ENCODE data around the gene ALDH1A2. TPM values are rescaled to one million over a fixed set of nuclear protein-coding genes. Genes with fewer than 3 reads are reported as not detected.
A peak's percentile ranks its signal among the peaks of the same experiment; 100 is the strongest.

The ALDH1A2 gene
- total RNA-seq, 4 donors from 2014 or later: 5.5 to 41.5 (median 15.1) TPM

DNA sequence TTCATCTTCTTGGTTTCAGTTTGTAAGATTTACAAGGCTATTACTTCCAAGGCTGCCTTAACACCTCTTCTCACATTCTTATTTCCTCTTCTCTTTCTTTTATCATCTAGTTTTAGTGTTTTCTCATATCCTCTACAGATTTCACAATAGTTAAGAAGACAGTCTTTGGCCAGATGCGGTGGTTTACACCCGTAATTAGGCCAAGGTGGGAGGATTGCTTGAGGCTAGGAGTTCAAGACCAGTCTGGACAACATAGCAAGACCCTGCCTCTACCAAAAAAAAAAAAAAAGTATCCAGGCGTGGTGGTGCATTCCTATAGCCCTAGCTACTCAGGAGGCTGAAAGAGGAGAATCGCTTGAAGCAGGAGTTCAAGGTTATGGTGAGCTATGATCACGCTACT, 3.5 kb upstream of the ALDH1A2 start:
- TF ChIP-seq POLR2AphosphoS5 (IDR thresholded peaks at IDR 0.05) (no peak), CTCF (IDR thresholded peaks at IDR 0.05) (no peak), EP300 (IDR thresholded peaks at IDR 0.05) (no peak), POLR2A (IDR thresholded peaks at IDR 0.05) (no peak)
- H3K4me1 ChIP-seq: peaks cover 0 to 20% (median 0%) of the 10 kb centered on the region in 3 donors
- no peaks in the 10 kb centered on the region for H3K9me3 ChIP-seq
- no peak overlapping the region for H3K27ac ChIP-seq
- ATAC-seq: no peak
- H3K27me3 ChIP-seq: peaks cover 54% of the 10 kb centered on the region
- 96% methylated on average over 5 of the region's 5 CpGs; no CpG with 5 or more reads in 1 of the 2 donors for WGBS, 2 donors (ENCODE audit: low coverage in 1 of 2)
- H3K4me3 ChIP-seq: no peak overlapping the region
- H3K36me3 ChIP-seq: no peaks in the 10 kb centered on the region

- H3K4me1 ChIP-seq: peaks cover 0 to 20% (median 0%) of the 10 kb centered on the region in 3 donors
- no peaks in the 10 kb centered on the region for H3K36me3 ChIP-seq
- H3K9me3 ChIP-seq: no peaks in the 10 kb centered on the region
- 0 to 36% methylated on average over 9 to 12 of the region's 59 CpGs for WGBS, 2 donors (ENCODE audit: low coverage in 1 of 2)
- peak overlapping the region in 3 of 4 donors; percentile 46 to 74 (median 59) for H3K27ac ChIP-seq
- peak; percentile 89 for ATAC-seq
- TF ChIP-seq CTCF (IDR thresholded peaks at IDR 0.05) (peak; percentile 72 to 96 (median 86)), POLR2AphosphoS5 (IDR thresholded peaks at IDR 0.05) (no peak)
- peaks cover 70% of the 10 kb centered on the region for H3K27me3 ChIP-seq
- peak overlapping the region; percentile 31 to 61 for H3K4me3 ChIP-seq
These were observed 744 bp upstream of the ALDH1A2 start for GRCh38 chr15:58066042-58066867.

GRCh38 chr15:58064980-58065444, 499 bp downstream of the ALDH1A2 start:
- WGBS, 2 donors (ENCODE audit: low coverage in 1 of 2): 7 to 20% methylated on average over 2 to 12 of the region's 39 CpGs
- Histone ChIP-seq H3K27ac (peak overlapping the region in 3 of 4 donors; percentile 59 to 74 (median 60)), H3K4me3 (peak overlapping the region; percentile 31 to 61), H3K4me1 (peaks cover 0 to 20% (median 0%) of the 10 kb centered on the region in 3 donors), H3K36me3 (no peaks in the 10 kb centered on the region), H3K27me3 (peaks cover 79% of the 10 kb centered on the region), H3K9me3 (no peaks in the 10 kb centered on the region)
- ATAC-seq: no peak
- no peak for TF ChIP-seq POLR2AphosphoS5 (IDR thresholded peaks at IDR 0.05)
- no peak for TF ChIP-seq CTCF (IDR thresholded peaks at IDR 0.05)
- no peak for TF ChIP-seq POLR2A (IDR thresholded peaks at IDR 0.05)
- no peak for TF ChIP-seq EP300 (IDR thresholded peaks at IDR 0.05)

GRCh38 chr15:58064082-58064979, 1.2 kb downstream of the ALDH1A2 start:
- Histone ChIP-seq H3K9me3 (no peaks in the 10 kb centered on the region), H3K36me3 (no peaks in the 10 kb centered on the region), H3K4me1 (peaks cover 0 to 20% (median 0%) of the 10 kb centered on the region in 3 donors), H3K4me3 (peak overlapping the region; percentile 31 to 61), H3K27me3 (peaks cover 82% of the 10 kb centered on the region), H3K27ac (peak overlapping the region in 1 of 4 donors; percentile 74)
- TF ChIP-seq POLR2AphosphoS5 (IDR thresholded peaks at IDR 0.05) (no peak), EP300 (IDR thresholded peaks at IDR 0.05) (no peak), CTCF (IDR thresholded peaks at IDR 0.05) (no peak), POLR2A (IDR thresholded peaks at IDR 0.05) (no peak)
- no peak for ATAC-seq
- 37 to 48% methylated on average over 21 to 22 of the region's 22 CpGs for WGBS, 2 donors (ENCODE audit: low coverage in 1 of 2)

Data from gastroesophageal sphincter (tissue), 4 donors.